Keratinocyte (primary cell): ENCODE results near the gene ANKS1B. TPM values are rescaled to one million over a fixed set of nuclear protein-coding genes. Genes with fewer than 3 reads are reported as not detected.

ENCODE experiments used
- DNase-seq: peaks from one replicate; pipeline ENCODE4 v3.0.0-alpha.2; 2011; ENCODE audit warnings: low read depth, missing footprints, low spot score
- FAIRE-seq: peaks from 2 replicates; lab custom pipeline; 2011; peaks lifted over from hg19 to GRCh38; lab: Jason Lieb, UNC
- H2AFZ ChIP-seq: 2 replicates; pipeline ENCODE4 v1.6.0; 2012; ENCODE audit warnings: low read length, control low read depth, inconsistent platforms; ENCODE audit not compliant: control insufficient read depth
- H3K27ac ChIP-seq: 2 replicates; pipeline ENCODE4 v1.5.1; 2011; ENCODE audit warnings: low read length; ENCODE audit not compliant: control insufficient read depth, insufficient read depth
- H3K27me3 ChIP-seq: 3 replicates; pipeline ENCODE4 v1.6.0; 2011; ENCODE audit warnings: low read length; ENCODE audit not compliant: control insufficient read depth, insufficient read depth; ENCODE audit errors: extremely low read depth
- H3K36me3 ChIP-seq, 2 experiments: 2 replicates in 1 of 2; 3 replicates in 1 of 2; pipeline ENCODE4 v1.5.1; 2011; ENCODE audit warnings: low read length in 2 of 2, mild to moderate bottlenecking in 1 of 2; ENCODE audit not compliant: control insufficient read depth in 2 of 2, insufficient read depth in 2 of 2; ENCODE audit errors: extremely low read depth in 1 of 2
- H3K4me1 ChIP-seq: 3 replicates; pipeline ENCODE4 v1.5.1; 2011; ENCODE audit warnings: low read length; ENCODE audit not compliant: control insufficient read depth, insufficient read depth; ENCODE audit errors: extremely low read depth
- H3K4me2 ChIP-seq: 3 replicates; pipeline ENCODE4 v1.6.0; 2011; ENCODE audit warnings: low read depth, low read length; ENCODE audit not compliant: control insufficient read depth, insufficient read depth; ENCODE audit errors: extremely low read depth
- H3K4me3 ChIP-seq, 3 experiments: fragments of 200-600 bp in 1 of 3; sonication (generic) in 1 of 3; 2 replicates in 2 of 3; 3 replicates in 1 of 3; pipeline ENCODE4 v1.5.1; 2011 to 2016; ENCODE audit warnings: low read length in 3 of 3, mild to moderate bottlenecking in 3 of 3, control low read depth in 2 of 3, inconsistent platforms in 1 of 3, low read depth in 1 of 3, mixed read lengths in 1 of 3, mixed run types in 1 of 3, moderate library complexity in 1 of 3; ENCODE audit not compliant: control insufficient read depth in 2 of 3, insufficient read depth in 2 of 3; ENCODE audit errors: extremely low read depth in 1 of 3
- H3K79me2 ChIP-seq: 2 replicates; pipeline ENCODE4 v1.6.0; 2012; ENCODE audit warnings: low read length; ENCODE audit not compliant: control insufficient read depth, insufficient read depth
- H3K9ac ChIP-seq: 3 replicates; pipeline ENCODE4 v1.6.0; 2011; ENCODE audit warnings: low read length; ENCODE audit not compliant: control insufficient read depth, insufficient read depth; ENCODE audit errors: extremely low read depth
- H3K9me1 ChIP-seq: 3 replicates; pipeline ENCODE4 v1.6.0; 2011; ENCODE audit warnings: low read length; ENCODE audit not compliant: control insufficient read depth, insufficient read depth; ENCODE audit errors: extremely low read depth
- H3K9me3 ChIP-seq: 2 replicates; pipeline ENCODE4 v1.5.1; 2012; ENCODE audit warnings: low read depth, low read length; ENCODE audit not compliant: control insufficient read depth
- H4K20me1 ChIP-seq: 3 replicates; pipeline ENCODE4 v1.6.0; 2011; ENCODE audit warnings: low read length; ENCODE audit not compliant: control insufficient read depth, insufficient read depth; ENCODE audit errors: extremely low read depth
- EZH2 ChIP-seq: IDR thresholded peaks from one replicate; pipeline ENCODE4 v1.6.1; 2012; ENCODE audit warnings: inconsistent platforms, mild to moderate bottlenecking, low read length, moderate library complexity
- dilution Hi-C: fragments of 300-500 bp; cut with MboI; formaldehyde crosslinking; loops from one replicate; pipeline ENCODE4 v1.7.0; 2020; ENCODE audit warnings: low sequenced_read_pairs; ENCODE audit not compliant: extremely low pct_ligation_motif_present
- polyA plus RNA-seq, 5 experiments: library from polyadenylated mRNA; depleted of rRNA in 3 of 5; stranded (reverse) in 3 of 5; stranded (forward) in 1 of 5; unstranded in 1 of 5; fragments of >200 nt; gene quantifications; 1 replicate in 1 of 5; 2 replicates in 3 of 5; 3 replicates in 1 of 5; pipeline versions ENCODE4 v1.2.1 to v1.2.3, GENCODE V29; 2011 to 2012; ENCODE audit warnings: missing spikeins in 2 of 5, low read depth in 1 of 5, low replicate concordance in 1 of 5
- small RNA-seq, 3 experiments: library from RNA; depleted of rRNA; stranded (forward); fragments of <200 nt; gene quantifications; one replicate each; pipeline ENCODE3, GENCODE V24; 2012; ENCODE audit warnings: low read depth in 3 of 3, low replicate concordance in 1 of 3; ENCODE audit not compliant: insufficient read length in 3 of 3
- TF ChIP-seq, protein P1 (sequence below), 3 experiments: IDR thresholded peaks in 1 of 3; conservative IDR thresholded peaks in 1 of 3; optimal IDR thresholded peaks in 1 of 3; 2 replicates in 2 of 3; 3 replicates in 1 of 3; pipeline versions ENCODE3 to v1.5.1; 2011; ENCODE audit warnings: low read length in 3 of 3, mild to moderate bottlenecking in 3 of 3, moderate library complexity in 2 of 3, control low read depth in 1 of 3, inconsistent platforms in 1 of 3; ENCODE audit not compliant: insufficient read depth in 2 of 3; ENCODE audit errors: extremely low read depth in 1 of 3

ANKS1B gene
- polyA plus RNA-seq, 1 donor (not counting 4 experiments of a cell fraction or from before 2014, with no cell fraction given) = not detected

GRCh38 chr12:98691351-98691750 is 1293.4 kb downstream of the ANKS1B start:
- no peaks in the 10 kb centered on the region for H3K27me3 ChIP-seq
- no peak overlapping the region for H3K27ac ChIP-seq
- no peak for TF ChIP-seq EZH2
- no peaks in the 10 kb centered on the region for H3K9me1 ChIP-seq
- H3K4me1 ChIP-seq = no peaks in the 10 kb centered on the region
- no peak overlapping the region for H2AFZ ChIP-seq
- H3K4me3 ChIP-seq = no peak overlapping the region
- no peaks in the 10 kb centered on the region for H4K20me1 ChIP-seq
- dilution Hi-C loops = no loop called here
- H3K9me3 ChIP-seq = no peaks in the 10 kb centered on the region
- FAIRE-seq (no peak), DNase-seq (no peak)
- H3K79me2 ChIP-seq = no peaks in the 10 kb centered on the region
- H3K9ac ChIP-seq = no peak overlapping the region
- no peak overlapping the region for H3K4me2 ChIP-seq
- peaks cover 0 to 8% of the 10 kb centered on the region in 2 experiments for H3K36me3 ChIP-seq

- Histone ChIP-seq H3K9ac (no peak overlapping the region), H3K27me3 (no peaks in the 10 kb centered on the region), H2AFZ (no peak overlapping the region), H3K9me1 (no peaks in the 10 kb centered on the region), H3K27ac (no peak overlapping the region), H3K36me3 (peaks cover 0 to 7% of the 10 kb centered on the region in 2 experiments), H3K9me3 (no peaks in the 10 kb centered on the region), H3K79me2 (no peaks in the 10 kb centered on the region), H3K4me2 (no peak overlapping the region), H3K4me3 (no peak overlapping the region), H3K4me1 (no peaks in the 10 kb centered on the region), H4K20me1 (no peaks in the 10 kb centered on the region)
- dilution Hi-C loops = no loop called here
- DNase-seq = no peak
- TF ChIP-seq, protein P1, sequence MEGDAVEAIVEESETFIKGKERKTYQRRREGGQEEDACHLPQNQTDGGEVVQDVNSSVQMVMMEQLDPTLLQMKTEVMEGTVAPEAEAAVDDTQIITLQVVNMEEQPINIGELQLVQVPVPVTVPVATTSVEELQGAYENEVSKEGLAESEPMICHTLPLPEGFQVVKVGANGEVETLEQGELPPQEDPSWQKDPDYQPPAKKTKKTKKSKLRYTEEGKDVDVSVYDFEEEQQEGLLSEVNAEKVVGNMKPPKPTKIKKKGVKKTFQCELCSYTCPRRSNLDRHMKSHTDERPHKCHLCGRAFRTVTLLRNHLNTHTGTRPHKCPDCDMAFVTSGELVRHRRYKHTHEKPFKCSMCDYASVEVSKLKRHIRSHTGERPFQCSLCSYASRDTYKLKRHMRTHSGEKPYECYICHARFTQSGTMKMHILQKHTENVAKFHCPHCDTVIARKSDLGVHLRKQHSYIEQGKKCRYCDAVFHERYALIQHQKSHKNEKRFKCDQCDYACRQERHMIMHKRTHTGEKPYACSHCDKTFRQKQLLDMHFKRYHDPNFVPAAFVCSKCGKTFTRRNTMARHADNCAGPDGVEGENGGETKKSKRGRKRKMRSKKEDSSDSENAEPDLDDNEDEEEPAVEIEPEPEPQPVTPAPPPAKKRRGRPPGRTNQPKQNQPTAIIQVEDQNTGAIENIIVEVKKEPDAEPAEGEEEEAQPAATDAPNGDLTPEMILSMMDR (optimal IDR thresholded peaks at IDR 0.05 in 1 of 3, IDR thresholded peaks at IDR 0.05 in 1 of 3, conservative IDR thresholded peaks at IDR 0.05 in 1 of 3; ENCODE audit: extremely low read depth in 1 of 3, insufficient read depth in 2 of 3, low read length in 3 of 3) = no peak
- no peak for TF ChIP-seq EZH2
- no peak for FAIRE-seq
Measured at GRCh38 chr12:98686603-98687002, 1298.1 kb downstream of the ANKS1B start.

Small RNA genes within 50 kb of the gene (small RNA-seq; reads per million reads assigned to genes)
- gene RNA5SP366 = 0.13 to 8.7 (median 4.5) reads per million in 3 experiments

Other genes with a start within 250 kb of the ANKS1B start
- gene BLTP3B, start 157.9 kb upstream of the ANKS1B start, polyA plus RNA-seq = 8.7 to 11.7 TPM (median 10.4 TPM) in 3 replicates
- gene ACTR6, start 215.9 kb upstream of the ANKS1B start, polyA plus RNA-seq = 23.8 to 35.4 TPM (median 33.1 TPM) in 3 replicates